K562 (cell line): Measurements from ENCODE around the gene PRM1. TPM values are rescaled to one million over a fixed set of nuclear protein-coding genes. Genes with fewer than 3 reads are reported as not detected.

Source experiments
- AFF4 ChIP-seq: sonication (generic); formaldehyde crosslinking; IDR thresholded peaks from 2 replicates; pipeline ENCODE4 v1.8.0; 2023; ENCODE audit warnings: mild to moderate bottlenecking, missing genetic modification reagents
- CBFA2T2 ChIP-seq: fragments of 450-650 bp; conservative IDR thresholded peaks from 2 replicates; pipeline ENCODE4 v1.6.1; 2017; ENCODE audit warnings: mild to moderate bottlenecking
- FOXK2 ChIP-seq, 2 experiments: fragments of 450-650 bp; IDR thresholded peaks in 1 of 2; conservative IDR thresholded peaks in 1 of 2; 2 replicates each; pipeline ENCODE4 v1.6.1; 2016; ENCODE audit warnings: low read depth in 2 of 2, mild to moderate bottlenecking in 1 of 2
- GTF2E2 ChIP-seq: fragments of 200-800 bp; sonication (Bioruptor generic); IDR thresholded peaks from 2 replicates; pipeline ENCODE4 v1.6.1; 2016; ENCODE audit warnings: missing genetic modification characterization, missing compliant biosample characterization
- KDM5B ChIP-seq: fragments of 200-600 bp; sonication (generic); IDR thresholded peaks from 2 replicates; pipeline ENCODE4 v1.6.1; 2012; ENCODE audit warnings: low read depth, mild to moderate bottlenecking, moderate library complexity, low read length, control low read depth, inconsistent platforms; ENCODE audit not compliant: insufficient replicate concordance
- KLF13 ChIP-seq: fragments of 450-650 bp; IDR thresholded peaks from 2 replicates; pipeline ENCODE4 v1.6.1; 2016; ENCODE audit warnings: missing genetic modification characterization, low read depth, mild to moderate bottlenecking, missing compliant biosample characterization, moderate library complexity, borderline replicate concordance
- LEF1 ChIP-seq: fragments of 450-650 bp; IDR thresholded peaks from 2 replicates; pipeline ENCODE4 v1.6.1; 2016; ENCODE audit warnings: mild to moderate bottlenecking
- RBBP5 ChIP-seq: fragments of 200-600 bp; sonication (generic); IDR thresholded peaks from 2 replicates; pipeline ENCODE4 v1.6.1; 2012; ENCODE audit warnings: borderline replicate concordance, mild to moderate bottlenecking, low read length, control low read depth, inconsistent platforms; ENCODE audit not compliant: insufficient read depth, poor library complexity, severe bottlenecking
- RUNX1 ChIP-seq: sonication (generic); IDR thresholded peaks from 2 replicates; pipeline ENCODE4 v1.6.1; 2016; ENCODE audit warnings: antibody characterized with exemption, low read depth
- SIN3A ChIP-seq, 2 experiments: fragments of 150-350 bp in 1 of 2; IDR thresholded peaks; 2 replicates each; pipeline ENCODE4 v1.6.1; 2011 to 2016; ENCODE audit warnings: borderline replicate concordance in 2 of 2, low read depth in 2 of 2, low read length in 2 of 2, mild to moderate bottlenecking in 2 of 2, moderate library complexity in 2 of 2; ENCODE audit not compliant: control insufficient read depth in 1 of 2
- ZNF318 ChIP-seq, 2 experiments: fragments of 450-650 bp; IDR thresholded peaks; 2 replicates each; pipeline ENCODE4 v1.6.1; 2016; ENCODE audit warnings: mild to moderate bottlenecking in 2 of 2, borderline replicate concordance in 1 of 2, low read depth in 1 of 2, moderate library complexity in 1 of 2
- polyA plus RNA-seq, 8 experiments: library from polyadenylated mRNA; depleted of rRNA in 4 of 8; stranded (reverse) in 5 of 8; unstranded in 3 of 8; fragments of >200 nt; fragmentation: Nextera tagmentation in 2 of 8; fragmentation: Illumina TruSeq in 1 of 8; extraction: Ambion mirVana in 2 of 8; extraction: Trizol in 1 of 8; gene quantifications; 2 replicates each; pipeline versions ENCODE4 v1.2.1 to v1.2.3, GENCODE V29; 2011 to 2014; ENCODE audit warnings: inconsistent platforms in 1 of 8, missing spikeins in 1 of 8
- total RNA-seq, 7 experiments: library from RNA; depleted of rRNA in 6 of 7; stranded (reverse); fragments of >200 nt in 6 of 7; fragmentation: Illumina TruSeq in 2 of 7; extraction: Trizol in 2 of 7; gene quantifications; 2 replicates each; pipeline versions ENCODE4 v1.2.1 to v1.2.3, GENCODE V29; 2011 to 2021; ENCODE audit warnings: low replicate concordance in 1 of 7
- TF ChIP-seq, protein P1 (sequence below): fragments of 250-450 bp; sonication (Bioruptor Pico); IDR thresholded peaks from 2 replicates; pipeline ENCODE4 v1.5.0; 2021

The PRM1 gene
- total and polyA plus RNA-seq, 9 of the 15 experiments (the other 6 are each of a cell fraction or from before 2014, with no cell fraction given), result not detected

GRCh38 chr16:11255737-11256660 is 25.1 kb downstream of the PRM1 start, which contains the start of gene SOCS1 (continued):
- TF ChIP-seq KDM5B (peak; percentile 97), AFF4 (CRISPR knock-in tag) (peak; percentile 71; the same call in 1 of the 2 replicates), RBBP5 (peak; percentile 90), ZNF318 (IDR thresholded peaks at IDR 0.05; ENCODE audit: borderline replicate concordance in 1 of 2, low read depth in 1 of 2) (peak in 1 of 2 experiments; percentile 97; a peak in 2 of 4 replicates), KLF13 (tag) (peak; percentile 89), LEF1 (no peak), GTF2E2 (tag) (peak; percentile 98), CBFA2T2 (no peak), RUNX1 (0 out of 2 replicates have a peak, but pooled peaks have one; percentile 43), SIN3A (IDR thresholded peaks at IDR 0.05; ENCODE audit: borderline replicate concordance in 2 of 2, control insufficient read depth in 1 of 2, low read depth in 2 of 2, low read length in 2 of 2) (peak; percentile 97), FOXK2 (conservative IDR thresholded peaks at IDR 0.05 in 1 of 2, IDR thresholded peaks at IDR 0.05 in 1 of 2; ENCODE audit: low read depth in 2 of 2) (peak; percentile 81 to 85; a peak in 3 of 4 replicates)
- TF ChIP-seq, protein P1, sequence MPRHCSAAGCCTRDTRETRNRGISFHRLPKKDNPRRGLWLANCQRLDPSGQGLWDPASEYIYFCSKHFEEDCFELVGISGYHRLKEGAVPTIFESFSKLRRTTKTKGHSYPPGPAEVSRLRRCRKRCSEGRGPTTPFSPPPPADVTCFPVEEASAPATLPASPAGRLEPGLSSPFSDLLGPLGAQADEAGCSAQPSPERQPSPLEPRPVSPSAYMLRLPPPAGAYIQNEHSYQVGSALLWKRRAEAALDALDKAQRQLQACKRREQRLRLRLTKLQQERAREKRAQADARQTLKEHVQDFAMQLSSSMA (CRISPR knock-in tag), result 0 out of 2 replicates have a peak, but pooled peaks have one; percentile 46
